ENCODE measurements around the gene GHRH.

GHRH gene, protein sequence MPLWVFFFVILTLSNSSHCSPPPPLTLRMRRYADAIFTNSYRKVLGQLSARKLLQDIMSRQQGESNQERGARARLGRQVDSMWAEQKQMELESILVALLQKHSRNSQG

DNA sequence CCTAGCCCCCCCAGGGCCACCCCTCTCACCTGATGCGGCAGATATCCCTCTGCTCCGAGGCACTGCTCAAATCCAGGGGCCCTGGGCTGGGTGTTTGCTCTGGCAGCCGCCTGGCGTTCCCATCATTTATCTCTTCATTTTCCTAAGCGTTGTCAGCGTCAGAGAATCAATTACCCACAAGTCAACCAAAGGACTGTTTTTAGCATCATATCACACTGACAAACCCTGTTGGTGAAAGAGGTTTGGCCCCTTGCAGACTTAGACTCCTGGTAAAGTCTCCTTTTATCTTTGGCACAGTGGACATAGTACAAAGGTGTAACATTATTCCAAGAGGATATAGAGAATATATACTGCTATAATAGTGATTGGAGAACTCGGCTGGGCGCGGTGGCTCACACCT is at the start of gene GHRH:
GHRH (minus strand) TSS at position 101 of the 400 bp plus-strand sequence. CDS start 4,925 bp downstream, outside the sequence.
- DNase-seq, result no peak

DNA sequence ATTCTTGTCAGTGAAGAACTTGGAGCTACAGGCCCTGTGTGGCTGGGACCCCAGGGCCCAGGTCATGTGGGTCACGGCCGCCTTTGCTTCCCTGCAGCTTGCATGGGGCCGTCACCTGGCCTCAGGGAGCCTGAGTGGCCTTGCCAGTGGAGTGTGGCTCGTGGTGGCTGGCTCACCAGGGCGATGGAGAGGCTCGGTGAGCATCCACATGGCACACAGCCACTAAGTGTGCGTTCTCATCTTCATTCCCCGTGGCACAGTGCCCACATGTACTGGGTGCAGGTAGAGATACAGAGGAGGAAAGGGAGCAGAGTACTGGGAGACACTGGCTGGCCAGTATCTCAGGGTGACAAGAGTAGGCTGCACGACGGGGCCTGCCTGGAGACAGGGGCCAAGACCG is 49.3 kb upstream of the GHRH start:
- DNase-seq, result no peak

DNA sequence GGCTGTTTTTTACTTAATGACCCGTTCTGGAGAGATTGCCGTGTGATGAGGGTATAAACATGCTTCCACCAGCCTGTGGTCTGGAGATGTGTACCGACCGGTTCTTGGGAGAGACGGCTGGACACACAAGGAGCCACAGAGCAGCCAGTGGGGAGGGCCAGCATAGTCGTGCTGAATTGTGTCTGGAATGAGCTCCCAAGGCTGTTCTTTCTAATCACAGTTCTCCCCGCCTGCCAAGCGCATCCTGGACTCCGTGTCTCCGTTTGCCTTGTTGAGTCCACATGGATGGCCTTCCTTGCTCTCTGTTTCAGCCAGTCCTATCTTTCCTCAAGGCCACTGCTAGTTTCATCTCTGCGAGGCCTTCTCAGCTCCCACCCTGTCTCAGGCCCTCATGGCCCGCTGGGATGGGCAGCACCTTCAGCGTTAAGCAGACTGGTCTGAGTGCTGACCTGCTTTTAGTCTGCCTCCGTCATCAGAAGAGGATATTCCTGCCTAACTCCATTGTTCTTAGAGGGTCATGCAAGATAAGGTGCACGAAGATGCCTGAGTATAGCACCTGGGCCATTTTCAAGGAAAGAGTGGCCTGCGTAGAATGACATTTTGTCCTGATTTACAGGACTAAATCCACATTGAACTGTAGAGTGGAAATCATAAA is 48.4 kb upstream of the GHRH start:
- no peak for DNase-seq

DNA sequence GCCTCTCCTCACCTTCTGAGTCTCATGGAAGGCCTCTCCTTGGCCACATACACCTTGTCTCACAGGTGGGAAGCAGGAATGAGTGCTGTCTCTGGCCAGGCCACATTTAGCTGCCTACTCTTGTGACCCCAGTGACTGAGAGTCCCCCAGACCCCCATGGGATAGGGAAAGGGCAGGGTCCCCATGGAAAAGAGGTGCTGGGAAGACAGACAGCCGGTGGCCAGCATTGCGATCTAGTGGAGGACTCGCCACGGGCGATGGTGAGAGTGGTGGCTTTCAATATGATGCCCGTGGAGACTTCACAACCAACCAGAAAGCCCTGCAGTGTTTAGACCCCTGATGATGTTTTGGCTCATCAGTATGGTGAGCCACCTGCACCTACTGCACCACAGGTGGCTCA is 47.7 kb upstream of the GHRH start:
- no peak for DNase-seq

DNA sequence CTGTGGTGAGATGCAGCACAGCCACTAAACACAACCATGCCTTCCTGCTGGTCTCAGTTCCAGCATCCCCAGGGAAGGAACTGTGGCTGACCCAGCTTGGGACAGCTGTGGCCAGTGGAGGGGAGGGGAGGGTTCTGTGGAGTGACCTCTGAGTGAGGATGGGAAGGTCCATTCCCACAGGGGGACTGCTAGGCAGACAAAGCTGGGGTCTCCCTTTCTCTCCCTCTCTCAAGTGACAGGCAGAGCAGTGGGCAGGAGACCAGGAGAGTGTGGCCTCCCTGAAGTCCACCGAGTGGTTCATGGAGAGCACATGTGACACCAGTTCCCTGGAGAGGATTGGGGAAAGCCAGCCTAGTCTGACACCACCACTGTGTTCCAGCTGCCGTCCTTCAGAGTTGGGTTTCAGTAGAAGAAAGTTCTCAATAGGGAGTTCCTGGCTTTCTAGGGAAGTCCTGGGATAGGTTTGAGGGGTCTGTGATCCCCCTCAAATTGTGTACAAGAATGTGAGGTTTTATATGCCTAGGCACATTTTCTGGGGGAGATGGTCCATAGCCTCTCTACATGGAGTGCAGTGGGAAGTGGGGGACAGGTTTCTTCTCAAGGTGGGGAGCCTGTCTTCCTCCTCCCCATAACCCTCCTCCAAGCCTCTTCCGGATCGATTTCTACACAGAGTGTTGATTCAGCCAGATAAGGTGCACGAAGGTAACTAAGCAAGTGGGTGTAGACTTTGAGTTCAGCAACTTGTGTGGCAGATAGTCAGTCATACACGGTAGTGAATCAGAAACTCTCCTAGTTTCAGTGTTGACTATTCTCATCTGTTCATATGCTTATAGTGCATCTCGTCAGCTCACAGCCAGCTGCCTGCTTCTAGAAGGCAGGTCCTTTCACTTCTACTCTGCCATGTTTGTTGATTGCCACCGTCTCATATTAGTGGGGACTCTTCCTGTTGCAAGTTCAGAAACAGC is 46.8 kb upstream of the GHRH start:
- DNase-seq, result no peak

DNA sequence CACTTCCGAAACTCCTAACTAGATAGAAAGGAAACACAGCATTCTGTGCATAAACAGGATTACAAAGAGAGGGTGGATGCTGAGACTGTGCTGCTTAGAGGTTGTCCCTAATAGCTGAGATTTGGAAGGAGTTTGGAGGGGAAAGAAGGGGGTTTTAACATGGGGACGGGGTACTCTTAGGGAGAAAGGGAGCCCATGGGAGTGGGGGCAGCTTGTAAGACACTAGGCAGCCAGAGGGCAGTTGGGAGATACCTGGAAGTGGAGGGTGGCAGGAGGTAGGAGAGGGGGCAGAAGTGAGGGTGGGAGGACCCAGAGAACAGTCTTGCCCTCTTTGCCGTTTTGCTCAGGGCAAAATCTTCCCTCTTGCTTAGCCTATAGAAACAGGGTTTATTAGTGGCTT is 44.2 kb upstream of the GHRH start:
- no peak for DNase-seq

DNA sequence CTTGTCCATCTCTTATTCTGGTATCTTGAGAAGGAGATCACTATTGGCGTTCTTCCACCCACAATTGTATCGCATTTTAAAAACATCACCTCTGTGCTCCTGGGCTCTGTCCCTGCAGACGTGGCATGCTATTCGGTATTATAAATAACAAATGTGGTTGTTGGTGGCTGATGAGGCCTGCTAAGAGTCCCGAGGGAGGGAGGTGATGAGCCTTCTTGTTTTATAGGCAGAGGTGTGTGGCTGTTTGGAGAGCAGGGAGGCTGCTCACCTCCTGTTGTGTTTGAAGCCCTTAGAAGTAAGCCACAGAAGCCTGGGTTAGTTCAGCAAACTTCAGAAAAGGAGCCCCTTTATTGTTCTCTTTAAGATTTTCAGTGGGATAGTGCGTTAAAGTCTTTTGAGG is 43.5 kb upstream of the GHRH start:
- no peak for DNase-seq

DNA sequence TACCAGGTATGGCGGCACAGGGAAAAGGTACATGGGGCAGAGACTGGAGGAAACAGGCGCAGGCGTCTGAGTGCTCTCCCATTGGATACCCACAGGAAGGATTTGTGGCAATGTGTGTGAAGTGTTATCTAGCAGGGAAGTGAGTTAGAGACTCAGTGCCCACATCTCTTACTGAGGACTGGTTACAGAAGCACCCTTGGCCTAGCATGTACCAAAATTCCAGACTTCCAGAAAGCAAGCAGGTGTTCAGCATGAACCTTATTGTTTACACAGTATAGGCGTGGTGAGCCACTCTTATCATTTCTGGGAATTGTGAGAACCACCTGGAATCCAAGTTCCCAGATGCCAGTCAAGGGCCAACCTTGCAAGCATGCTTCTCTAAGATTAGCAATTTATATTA is 42.0 kb upstream of the GHRH start:
- no peak for DNase-seq

DNA sequence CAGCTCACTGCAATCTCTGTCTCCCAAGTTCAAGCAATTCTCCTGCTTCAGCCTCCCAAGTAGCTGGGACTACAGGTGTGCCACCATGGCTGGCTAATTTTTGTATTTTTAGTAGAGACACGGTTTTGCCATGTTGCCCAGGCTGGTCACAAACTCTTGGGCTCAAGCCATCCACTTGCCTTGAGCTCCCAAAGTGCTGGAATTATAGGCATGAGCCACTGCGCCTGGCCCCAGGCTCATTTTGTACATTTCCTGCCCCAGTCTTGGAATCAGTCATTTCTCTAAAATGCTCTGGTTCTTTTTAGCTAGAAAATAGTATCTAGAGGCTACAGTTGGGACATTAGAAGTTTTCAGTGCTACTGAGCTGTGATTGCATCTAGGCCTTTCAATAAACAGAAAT is 41.4 kb upstream of the GHRH start:
- DNase-seq, result no peak

DNA sequence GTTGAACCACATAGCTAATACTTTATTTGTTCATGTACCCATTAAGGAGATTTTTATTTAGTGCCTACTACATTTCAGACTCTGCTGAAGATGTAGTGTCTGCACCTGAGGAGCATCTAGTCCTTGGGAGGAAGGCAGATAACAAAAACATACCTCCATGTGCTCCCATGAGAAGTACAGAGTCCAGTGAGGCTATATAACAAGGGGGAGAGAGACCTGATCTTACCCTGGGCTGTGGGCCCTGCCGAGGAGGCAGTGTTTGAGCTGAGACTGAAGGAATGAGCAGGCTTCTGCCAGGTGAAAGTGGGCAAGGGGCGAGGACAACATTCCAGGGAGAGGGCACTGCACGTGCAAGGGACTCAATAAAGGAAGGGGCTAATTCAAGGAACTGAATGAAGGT is 39.9 kb upstream of the GHRH start:
- no peak for DNase-seq

DNA sequence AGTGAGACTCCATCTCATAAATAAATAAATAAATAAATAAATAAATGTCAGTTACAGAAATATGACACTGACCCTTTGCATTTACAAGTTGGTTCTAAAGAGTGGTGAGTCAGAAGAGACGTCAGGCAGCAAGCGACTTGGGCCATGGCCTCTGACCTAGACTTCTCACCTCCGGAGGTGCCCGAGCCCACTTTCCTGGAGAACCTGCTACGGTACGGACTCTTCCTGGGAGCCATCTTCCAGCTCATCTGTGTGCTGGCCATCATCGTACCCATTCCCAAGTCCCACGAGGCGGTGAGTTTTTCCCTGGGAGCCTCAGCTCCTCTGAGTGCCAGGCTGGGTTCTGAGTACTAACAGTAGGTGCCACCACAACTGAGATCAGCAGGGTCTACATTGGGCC is 39.5 kb upstream of the GHRH start:
- no peak for DNase-seq

DNA sequence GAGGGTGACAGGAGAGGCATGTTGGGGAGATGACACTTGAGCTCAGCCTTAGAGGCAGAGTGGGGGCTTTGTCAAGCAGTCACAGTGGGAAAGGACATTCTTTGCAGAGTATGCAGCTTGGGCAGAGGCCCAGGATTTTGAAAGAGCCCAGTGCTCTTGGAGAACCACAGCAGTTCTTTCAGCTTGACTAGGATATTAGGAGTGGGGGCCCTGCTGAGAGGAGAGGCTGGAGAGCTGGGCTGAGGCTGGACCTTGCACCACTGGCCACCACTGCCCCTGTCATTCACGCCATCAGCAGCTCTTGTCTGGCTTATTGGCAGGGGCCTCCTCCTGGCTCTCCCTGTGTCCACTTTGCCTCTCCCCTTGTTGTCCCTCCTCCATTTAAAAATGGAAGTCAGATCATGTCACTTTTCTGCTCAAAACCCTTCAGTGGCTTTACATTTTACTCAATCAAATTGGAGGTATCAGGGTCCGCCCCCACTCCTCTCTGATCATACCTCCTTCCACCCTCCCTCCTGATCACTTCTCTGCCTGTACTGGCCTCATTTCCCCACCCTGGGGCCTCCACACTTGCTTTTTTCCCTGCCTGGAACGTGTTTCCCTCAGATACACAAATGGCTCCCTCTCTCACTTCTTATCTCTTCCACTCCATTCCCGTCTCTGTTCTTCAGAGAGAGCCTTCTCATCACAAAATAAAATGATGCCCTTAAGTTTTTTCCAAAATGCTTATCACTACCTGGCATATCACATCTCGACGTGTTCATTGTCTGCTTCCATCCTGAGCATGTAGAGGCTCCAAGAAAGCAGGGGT is 38.3 kb upstream of the GHRH start:
- DNase-seq, result no peak

DNA sequence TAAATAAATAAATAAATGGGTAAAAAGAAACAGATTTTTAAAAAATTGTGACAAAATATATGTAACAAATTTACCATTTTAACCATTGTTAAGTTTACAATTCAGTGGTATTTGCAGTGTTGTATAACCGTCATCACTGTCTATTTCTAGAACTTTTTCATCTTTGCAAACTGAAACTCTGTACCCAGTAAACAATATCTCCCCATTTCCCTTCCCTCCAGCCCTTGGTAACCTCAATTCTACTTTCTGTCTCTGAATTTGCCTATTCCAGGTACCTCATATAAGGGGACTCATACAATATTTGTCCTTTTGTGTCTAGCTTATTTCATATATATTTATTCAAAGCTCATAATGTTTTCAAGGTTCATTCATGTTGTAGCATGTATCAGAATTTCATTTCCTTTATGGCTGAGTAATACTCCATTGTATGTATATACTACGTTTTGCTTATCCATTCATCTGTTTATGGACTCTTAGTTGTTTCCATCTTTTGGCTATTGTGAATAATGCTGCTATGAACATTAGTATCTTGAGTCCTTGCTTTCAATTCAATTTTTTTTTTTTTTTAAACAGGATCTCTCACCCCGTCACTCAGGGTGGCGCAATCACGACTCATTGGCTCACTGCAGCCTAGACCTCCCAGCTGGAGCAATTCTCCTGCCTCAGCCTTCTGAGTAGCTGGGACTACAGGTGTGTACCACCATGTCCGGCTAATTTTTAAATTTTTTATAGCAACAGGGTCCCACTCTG is 36.8 kb upstream of the GHRH start:
- DNase-seq, result no peak

DNA sequence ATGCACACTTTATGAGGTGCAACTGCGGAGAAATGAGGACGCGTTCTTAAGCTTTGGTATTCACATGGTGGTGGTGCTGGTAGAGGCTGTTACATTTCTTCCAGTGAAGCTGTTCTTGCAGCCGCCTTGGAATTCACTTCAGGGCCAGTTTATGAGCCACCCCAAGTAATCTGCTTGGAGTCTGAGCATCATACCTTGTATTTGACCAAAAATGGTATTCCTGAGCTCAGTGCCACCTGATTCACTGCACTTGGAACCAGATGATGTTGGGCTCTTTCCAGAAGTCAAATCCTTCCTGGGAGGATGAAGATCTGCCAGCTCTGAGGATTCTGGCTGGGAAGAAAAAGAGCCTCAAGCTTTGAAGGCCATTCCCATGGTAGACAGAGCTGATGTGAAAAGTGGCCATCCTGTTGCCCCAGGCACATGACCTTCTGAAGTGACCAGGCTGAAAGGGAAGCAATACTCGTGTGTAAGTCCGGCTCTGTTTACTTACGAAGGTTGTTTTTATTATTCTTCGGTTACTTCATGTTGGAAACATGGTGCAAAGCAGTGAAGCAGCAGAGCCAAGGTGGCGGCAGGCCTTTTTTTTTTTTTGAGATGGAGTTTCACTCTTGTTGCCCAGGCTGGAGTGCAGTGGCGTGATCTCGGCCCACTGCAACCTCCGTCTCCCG is 35.6 kb upstream of the GHRH start:
- no peak for DNase-seq

DNA sequence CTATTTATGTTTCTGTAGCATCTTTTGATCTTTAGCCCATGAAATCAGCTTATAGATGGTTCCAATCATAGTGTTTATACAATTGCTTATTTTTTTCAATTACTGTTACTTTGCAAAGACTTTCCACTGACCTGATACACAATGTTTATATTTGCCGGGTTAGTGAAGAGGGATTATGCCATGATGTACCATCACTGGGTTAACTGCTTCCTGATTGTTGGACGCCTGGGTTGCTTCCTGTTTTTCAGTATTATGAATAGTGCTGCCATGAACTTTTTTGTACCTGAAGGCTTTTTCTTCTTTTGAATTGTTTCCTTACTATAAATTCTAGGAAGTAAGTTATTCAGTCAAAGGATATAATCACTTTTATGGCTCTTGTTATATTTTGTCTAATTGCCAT is 34.8 kb upstream of the GHRH start:
- DNase-seq, result no peak

DNA sequence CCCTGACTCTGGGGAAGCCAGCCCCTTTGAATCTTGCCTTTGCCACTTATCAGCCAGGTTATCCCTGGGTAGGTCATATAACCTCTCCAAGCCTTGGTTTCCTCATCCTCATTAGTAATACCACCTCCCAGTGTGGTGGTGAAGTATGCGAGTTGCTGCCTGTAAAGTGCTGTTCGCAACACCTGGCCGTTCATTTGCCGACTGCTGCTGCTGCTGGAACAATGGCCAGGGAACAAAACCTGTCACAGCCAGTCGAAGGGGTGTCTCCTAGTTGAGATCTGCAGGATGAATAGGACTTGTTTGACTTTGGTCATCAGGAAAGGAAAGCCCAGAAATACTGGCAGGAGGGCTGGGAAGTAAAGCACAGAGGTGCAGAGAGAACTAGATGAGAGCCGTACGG is 34.0 kb upstream of the GHRH start:
- DNase-seq, result no peak

DNA sequence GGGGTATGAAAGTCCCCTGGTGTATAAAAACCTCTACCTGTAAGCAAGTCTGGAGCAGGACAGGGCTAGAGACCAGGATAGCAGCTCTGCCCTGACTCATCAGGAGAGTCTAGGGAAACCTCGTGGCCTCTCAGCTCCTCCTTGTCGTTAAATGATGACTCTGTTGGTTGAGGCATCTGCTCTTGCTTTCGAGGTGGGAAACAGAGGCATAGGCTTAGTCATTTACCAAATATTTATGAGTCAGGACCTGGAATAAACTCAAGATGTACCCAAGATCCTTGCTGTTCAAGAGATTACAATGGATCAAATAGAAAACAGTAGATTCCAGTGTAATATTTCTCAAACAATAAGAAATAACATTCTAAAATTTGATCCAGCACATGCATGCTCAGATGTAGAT is 33.4 kb upstream of the GHRH start:
- no peak for DNase-seq

DNA sequence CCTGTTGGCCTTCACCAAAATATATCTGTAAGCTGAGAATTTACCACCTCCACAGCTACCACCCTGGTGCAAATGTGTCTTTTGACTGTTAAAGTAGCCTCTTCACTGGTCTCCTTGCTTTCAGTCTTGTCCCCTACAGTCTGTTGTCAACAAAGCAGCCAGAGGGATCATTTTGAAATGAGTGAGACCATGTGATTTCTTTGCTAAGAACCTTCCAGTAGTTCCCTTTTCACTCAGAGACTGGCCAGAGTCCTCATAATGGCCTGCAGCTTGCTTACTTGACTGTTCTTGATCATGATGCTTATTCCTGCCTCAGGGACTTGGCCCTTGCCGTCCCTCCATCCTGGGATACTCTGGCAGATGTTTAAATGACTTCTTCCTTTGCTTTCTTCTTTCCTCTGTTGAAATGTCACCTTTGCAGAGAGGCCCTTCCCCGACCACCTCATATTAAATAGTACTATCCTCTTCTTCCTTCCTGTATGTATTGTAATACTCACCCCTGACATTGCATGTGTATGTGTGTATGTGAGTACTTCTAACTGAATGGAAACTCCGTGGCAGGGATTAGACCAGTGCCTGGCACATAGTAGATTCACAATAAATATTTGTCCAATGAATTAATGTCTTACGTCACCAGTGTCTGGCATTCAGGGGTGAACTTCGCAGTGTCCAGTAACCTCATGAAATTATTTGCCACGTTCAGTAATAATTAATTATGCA is 32.8 kb upstream of the GHRH start:
- no peak for DNase-seq

DNA sequence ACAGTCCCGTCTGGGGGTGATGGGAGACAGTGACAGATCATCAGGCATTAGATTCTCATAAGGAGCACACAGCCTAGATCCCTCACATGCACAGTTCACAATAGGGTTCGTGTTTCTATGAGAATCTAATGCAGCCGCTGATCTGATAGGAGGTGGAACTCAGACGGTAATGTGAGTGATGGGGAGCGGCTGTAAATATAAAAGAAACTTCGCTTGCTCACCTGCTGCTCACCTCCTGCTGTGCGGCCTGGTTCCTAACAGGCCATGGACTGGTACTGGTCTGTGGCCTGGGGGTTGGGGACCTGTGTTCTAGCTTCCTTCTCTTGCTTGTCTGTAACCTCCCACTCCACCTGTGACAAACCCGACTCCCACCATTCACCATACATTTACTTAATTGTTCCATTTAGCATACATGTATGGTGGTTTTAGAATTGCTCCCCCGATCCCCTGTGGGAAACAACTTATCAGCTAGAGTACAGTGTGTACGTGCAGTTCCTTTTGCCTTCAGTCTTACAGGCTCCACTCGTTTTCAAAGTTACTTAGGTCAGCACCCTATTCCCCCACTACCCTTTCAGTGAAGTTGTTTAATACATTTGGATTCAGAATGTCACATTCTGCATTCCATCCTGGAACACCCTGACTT is 31.8 kb upstream of the GHRH start:
- no peak for DNase-seq

DNA sequence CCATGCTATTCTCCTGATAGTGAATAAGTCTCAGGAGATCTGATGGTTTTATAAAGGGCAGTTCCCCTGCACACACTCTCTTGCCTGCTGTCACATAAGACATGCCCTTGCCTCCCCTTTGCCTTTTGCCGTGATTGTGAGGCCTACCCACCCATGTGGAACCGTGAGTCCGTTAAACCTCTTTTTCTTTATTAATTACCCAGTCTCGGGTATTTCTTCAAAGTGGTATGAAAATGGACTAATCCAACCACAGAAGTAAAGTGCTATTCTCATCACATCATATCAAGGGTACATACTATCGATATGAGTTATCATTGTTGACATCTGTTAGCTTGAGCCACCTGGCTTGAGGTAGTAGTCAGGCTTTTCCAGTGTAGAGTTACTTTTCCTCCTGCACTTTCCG is 30.1 kb upstream of the GHRH start:
- no peak for DNase-seq
